HepG2 (cell line): ENCODE measurements around the gene RBM47. TPM values are rescaled to one million over a fixed set of nuclear protein-coding genes. Genes with fewer than 3 reads are reported as not detected.

Source experiments
- ESRRA ChIP-seq: sonication (generic); formaldehyde crosslinking; IDR thresholded peaks from 2 replicates; pipeline ENCODE4 v1.5.1; 2020; ENCODE audit warnings: mild to moderate bottlenecking, low read depth, missing genetic modification reagents
- FOXK1 ChIP-seq: sonication (generic); formaldehyde crosslinking; IDR thresholded peaks from 2 replicates; pipeline ENCODE4 v1.4.0; 2020; ENCODE audit warnings: low read depth, missing genetic modification reagents, borderline replicate concordance
- HCFC1 ChIP-seq: fragments of 150-350 bp; IDR thresholded peaks from 2 replicates; pipeline ENCODE4 v1.6.1; 2014; ENCODE audit warnings: low read depth, low read length
- HMG20B ChIP-seq: conservative IDR thresholded peaks from 2 replicates; pipeline ENCODE4 v1.6.1; 2016; ENCODE audit warnings: missing genetic modification reagents, missing compliant biosample characterization
- MED13 ChIP-seq: sonication (generic); formaldehyde crosslinking; IDR thresholded peaks from 2 replicates; pipeline ENCODE4 v1.5.0; 2020; ENCODE audit warnings: missing genetic modification reagents
- REXO4 ChIP-seq: sonication (generic); formaldehyde crosslinking; IDR thresholded peaks from 2 replicates; pipeline ENCODE4 v1.8.0; 2022; ENCODE audit warnings: missing genetic modification reagents, mild to moderate bottlenecking, borderline replicate concordance
- RNF2 ChIP-seq: fragments of 450-650 bp; conservative IDR thresholded peaks from 2 replicates; pipeline ENCODE4 v1.6.1; 2016; ENCODE audit warnings: low read depth
- SP5 ChIP-seq: IDR thresholded peaks from 2 replicates; pipeline ENCODE4 v1.6.1; 2016; ENCODE audit warnings: low read depth, borderline replicate concordance
- ZKSCAN5 ChIP-seq: sonication (generic); formaldehyde crosslinking; IDR thresholded peaks from 2 replicates; pipeline ENCODE4 v1.5.1; 2020; ENCODE audit warnings: mild to moderate bottlenecking, missing genetic modification reagents
- ZNF317 ChIP-seq: sonication (generic); formaldehyde crosslinking; IDR thresholded peaks from 2 replicates; pipeline ENCODE4 v1.5.0; 2020; ENCODE audit warnings: mild to moderate bottlenecking, missing genetic modification reagents
- ZNF496 ChIP-seq: sonication (generic); formaldehyde crosslinking; IDR thresholded peaks from 2 replicates; pipeline ENCODE4 v1.8.1; 2023; ENCODE audit warnings: mild to moderate bottlenecking, moderate library complexity, missing genetic modification reagents; ENCODE audit not compliant: insufficient replicate concordance
- ZNF558 ChIP-seq: sonication (generic); formaldehyde crosslinking; IDR thresholded peaks from 2 replicates; pipeline ENCODE4 v1.9.0; 2022; ENCODE audit warnings: mild to moderate bottlenecking, missing genetic modification reagents, borderline replicate concordance
- ZNF720 ChIP-seq: sonication (generic); formaldehyde crosslinking; IDR thresholded peaks from 2 replicates; pipeline ENCODE4 v1.4.0; 2020; ENCODE audit warnings: missing genetic modification reagents
- polyA plus RNA-seq, 8 experiments: library from polyadenylated mRNA; depleted of rRNA in 3 of 8; stranded (reverse) in 7 of 8; unstranded in 1 of 8; fragments of >200 nt; fragmentation: Illumina TruSeq in 4 of 8; extraction: Trizol in 4 of 8; gene quantifications; 2 replicates each; pipeline versions ENCODE4 v1.2.1 to v1.2.3, GENCODE V29; 2011 to 2016; ENCODE audit warnings: low read depth in 4 of 8, missing spikeins in 1 of 8, mixed read lengths in 1 of 8; ENCODE audit not compliant: insufficient read depth in 1 of 8
- total RNA-seq, 5 experiments: library from RNA; depleted of rRNA; stranded (reverse); fragments of >200 nt; fragmentation: Illumina TruSeq; extraction: Trizol; gene quantifications; 2 replicates each; pipeline ENCODE4 v1.2.3, GENCODE V29; 2016; ENCODE audit warnings: low read depth in 1 of 5
- TF ChIP-seq, protein P1 (sequence below), 2 experiments: fragments of 450-650 bp in 1 of 2; sonication (generic) in 1 of 2; formaldehyde crosslinking in 1 of 2; IDR thresholded peaks; 2 replicates each; pipeline versions ENCODE4 v1.6.1 to v1.8.0; 2016 to 2022; ENCODE audit warnings: antibody characterized with exemption in 1 of 2, mild to moderate bottlenecking in 1 of 2, missing genetic modification reagents in 1 of 2
- TF ChIP-seq, protein P2 (sequence below): fragments of 450-650 bp; IDR thresholded peaks from 2 replicates; pipeline ENCODE4 v1.6.1; 2017
- TF ChIP-seq, protein P3 (sequence below): IDR thresholded peaks from 2 replicates; pipeline ENCODE4 v1.6.1; 2016; ENCODE audit warnings: low read depth, control low read depth

Gene RBM47
- total and polyA plus RNA-seq, 2 of the 13 experiments (the other 11 are each of a cell fraction or from before 2014, with no cell fraction given), result 1.2 to 2.5 TPM

DNA sequence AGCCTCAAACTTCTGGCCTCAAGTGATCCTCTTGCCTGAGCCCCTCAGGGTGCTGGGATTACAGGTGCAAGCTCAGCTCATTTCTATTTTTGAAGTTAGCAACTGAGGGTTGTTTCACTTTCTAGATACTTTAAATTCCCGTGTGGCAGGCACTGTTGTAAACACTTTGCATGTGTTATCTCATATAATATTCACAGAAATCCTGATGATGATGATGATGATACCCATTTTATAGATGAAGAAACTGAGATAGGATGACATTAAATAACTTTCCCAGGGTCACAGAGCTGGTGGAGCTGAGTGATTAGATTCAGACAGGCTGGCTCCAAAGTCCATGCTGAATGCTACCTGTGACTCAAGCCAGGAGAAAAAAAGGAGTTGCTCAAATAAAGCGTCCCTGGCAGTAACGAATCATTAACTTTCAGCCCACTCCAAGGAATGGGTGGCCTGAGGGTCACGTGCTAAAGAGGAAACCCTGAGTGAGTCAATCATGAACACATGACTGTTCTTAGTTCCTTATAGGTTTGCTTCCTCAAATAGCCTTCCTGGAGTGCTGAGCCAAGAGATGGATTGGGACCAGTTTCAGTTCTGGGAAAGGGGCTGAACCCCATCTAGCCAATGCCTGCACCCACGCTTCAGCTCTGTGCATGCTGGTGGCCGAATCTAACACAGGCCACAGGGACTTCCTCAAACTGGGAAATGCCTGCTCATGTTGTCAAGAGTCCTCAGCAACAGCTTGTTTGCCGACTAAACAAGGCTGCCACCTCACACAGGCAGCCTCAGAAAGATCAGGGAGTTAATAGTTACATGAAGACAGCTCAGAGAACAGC lies 52.8 kb downstream of the RBM47 start (continued):
- TF ChIP-seq, protein P1, sequence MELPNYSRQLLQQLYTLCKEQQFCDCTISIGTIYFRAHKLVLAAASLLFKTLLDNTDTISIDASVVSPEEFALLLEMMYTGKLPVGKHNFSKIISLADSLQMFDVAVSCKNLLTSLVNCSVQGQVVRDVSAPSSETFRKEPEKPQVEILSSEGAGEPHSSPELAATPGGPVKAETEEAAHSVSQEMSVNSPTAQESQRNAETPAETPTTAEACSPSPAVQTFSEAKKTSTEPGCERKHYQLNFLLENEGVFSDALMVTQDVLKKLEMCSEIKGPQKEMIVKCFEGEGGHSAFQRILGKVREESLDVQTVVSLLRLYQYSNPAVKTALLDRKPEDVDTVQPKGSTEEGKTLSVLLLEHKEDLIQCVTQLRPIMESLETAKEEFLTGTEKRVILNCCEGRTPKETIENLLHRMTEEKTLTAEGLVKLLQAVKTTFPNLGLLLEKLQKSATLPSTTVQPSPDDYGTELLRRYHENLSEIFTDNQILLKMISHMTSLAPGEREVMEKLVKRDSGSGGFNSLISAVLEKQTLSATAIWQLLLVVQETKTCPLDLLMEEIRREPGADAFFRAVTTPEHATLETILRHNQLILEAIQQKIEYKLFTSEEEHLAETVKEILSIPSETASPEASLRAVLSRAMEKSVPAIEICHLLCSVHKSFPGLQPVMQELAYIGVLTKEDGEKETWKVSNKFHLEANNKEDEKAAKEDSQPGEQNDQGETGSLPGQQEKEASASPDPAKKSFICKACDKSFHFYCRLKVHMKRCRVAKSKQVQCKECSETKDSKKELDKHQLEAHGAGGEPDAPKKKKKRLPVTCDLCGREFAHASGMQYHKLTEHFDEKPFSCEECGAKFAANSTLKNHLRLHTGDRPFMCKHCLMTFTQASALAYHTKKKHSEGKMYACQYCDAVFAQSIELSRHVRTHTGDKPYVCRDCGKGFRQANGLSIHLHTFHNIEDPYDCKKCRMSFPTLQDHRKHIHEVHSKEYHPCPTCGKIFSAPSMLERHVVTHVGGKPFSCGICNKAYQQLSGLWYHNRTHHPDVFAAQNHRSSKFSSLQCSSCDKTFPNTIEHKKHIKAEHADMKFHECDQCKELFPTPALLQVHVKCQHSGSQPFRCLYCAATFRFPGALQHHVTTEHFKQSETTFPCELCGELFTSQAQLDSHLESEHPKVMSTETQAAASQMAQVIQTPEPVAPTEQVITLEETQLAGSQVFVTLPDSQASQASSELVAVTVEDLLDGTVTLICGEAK (IDR thresholded peaks at IDR 0.05), result no peak
- TF ChIP-seq, protein P1 (CRISPR knock-in tag; IDR thresholded peaks at IDR 0.05), result peak; percentile 16; the same call in 1 of the 2 replicates
- TF ChIP-seq ZNF558 (CRISPR knock-in tag) (peak; percentile 77; the same call in 1 of the 2 replicates), MED13 (CRISPR knock-in tag) (no peak), ESRRA (CRISPR knock-in tag) (peak; percentile 100), FOXK1 (CRISPR knock-in tag) (peak; percentile 8; the same call in 1 of the 2 replicates), SP5 (CRISPR knock-in tag) (no peak), ZNF720 (CRISPR knock-in tag) (no peak), ZKSCAN5 (CRISPR knock-in tag) (no peak), ZNF317 (CRISPR knock-in tag) (no peak), ZNF496 (CRISPR knock-in tag) (no peak), HCFC1 (no peak), REXO4 (CRISPR knock-in tag) (no peak), RNF2 (no peak; the same call in 1 of the 2 replicates), HMG20B (CRISPR knock-in tag) (no peak)
- TF ChIP-seq, protein P2, sequence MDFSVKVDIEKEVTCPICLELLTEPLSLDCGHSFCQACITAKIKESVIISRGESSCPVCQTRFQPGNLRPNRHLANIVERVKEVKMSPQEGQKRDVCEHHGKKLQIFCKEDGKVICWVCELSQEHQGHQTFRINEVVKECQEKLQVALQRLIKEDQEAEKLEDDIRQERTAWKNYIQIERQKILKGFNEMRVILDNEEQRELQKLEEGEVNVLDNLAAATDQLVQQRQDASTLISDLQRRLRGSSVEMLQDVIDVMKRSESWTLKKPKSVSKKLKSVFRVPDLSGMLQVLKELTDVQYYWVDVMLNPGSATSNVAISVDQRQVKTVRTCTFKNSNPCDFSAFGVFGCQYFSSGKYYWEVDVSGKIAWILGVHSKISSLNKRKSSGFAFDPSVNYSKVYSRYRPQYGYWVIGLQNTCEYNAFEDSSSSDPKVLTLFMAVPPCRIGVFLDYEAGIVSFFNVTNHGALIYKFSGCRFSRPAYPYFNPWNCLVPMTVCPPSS, result no peak
- TF ChIP-seq, protein P3, sequence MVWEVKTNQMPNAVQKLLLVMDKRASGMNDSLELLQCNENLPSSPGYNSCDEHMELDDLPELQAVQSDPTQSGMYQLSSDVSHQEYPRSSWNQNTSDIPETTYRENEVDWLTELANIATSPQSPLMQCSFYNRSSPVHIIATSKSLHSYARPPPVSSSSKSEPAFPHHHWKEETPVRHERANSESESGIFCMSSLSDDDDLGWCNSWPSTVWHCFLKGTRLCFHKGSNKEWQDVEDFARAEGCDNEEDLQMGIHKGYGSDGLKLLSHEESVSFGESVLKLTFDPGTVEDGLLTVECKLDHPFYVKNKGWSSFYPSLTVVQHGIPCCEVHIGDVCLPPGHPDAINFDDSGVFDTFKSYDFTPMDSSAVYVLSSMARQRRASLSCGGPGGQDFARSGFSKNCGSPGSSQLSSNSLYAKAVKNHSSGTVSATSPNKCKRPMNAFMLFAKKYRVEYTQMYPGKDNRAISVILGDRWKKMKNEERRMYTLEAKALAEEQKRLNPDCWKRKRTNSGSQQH (CRISPR knock-in tag), result no peak
